Naive B cell (primary cell): ENCODE results near the gene ITPKB. TPM values are rescaled to one million over a fixed set of nuclear protein-coding genes. Genes with fewer than 3 reads are reported as not detected.

Experiments used
- ATAC-seq, 2 donors: fragments of 150-1000 bp; cut with Tn5 transposase; 2 replicates each; pipeline ENCODE4 v1.10.0; 2021; ENCODE audit warnings: low read depth in 2 of 2, mild to moderate bottlenecking in 2 of 2, moderate library complexity in 2 of 2
- DNase-seq: peaks from one replicate; pipeline ENCODE4 v3.0.0; 2022
- H3K27ac Mint-ChIP-seq, 6 donors: one replicate each; pipeline ENCODE4 v1.8.0; 2020 to 2022; ENCODE audit warnings: mild to moderate bottlenecking in 6 of 6, mixed read lengths in 6 of 6, moderate library complexity in 5 of 6, inconsistent platforms in 2 of 6
- H3K27me3 Mint-ChIP-seq, 3 donors: one replicate each; pipeline ENCODE4 v1.8.0; 2021 to 2022; ENCODE audit warnings: mixed read lengths in 3 of 3, mild to moderate bottlenecking in 1 of 3
- H3K36me3 Mint-ChIP-seq, 2 donors: one replicate each; pipeline ENCODE4 v1.8.0; 2020 to 2022; ENCODE audit warnings: mixed read lengths in 2 of 2, inconsistent platforms in 1 of 2, mild to moderate bottlenecking in 1 of 2
- H3K4me1 Mint-ChIP-seq, 3 donors: one replicate each; pipeline ENCODE4 v1.8.0; 2020 to 2022; ENCODE audit warnings: mixed read lengths in 3 of 3, inconsistent platforms in 1 of 3, mild to moderate bottlenecking in 1 of 3, moderate library complexity in 1 of 3
- H3K4me3 Mint-ChIP-seq, 8 donors: one replicate each; pipeline ENCODE4 v1.8.0; 2020 to 2022; ENCODE audit warnings: mild to moderate bottlenecking in 8 of 8, mixed read lengths in 8 of 8, moderate library complexity in 8 of 8, inconsistent platforms in 2 of 8
- H3K9me3 Mint-ChIP-seq, 7 donors: one replicate each; pipeline ENCODE4 v1.8.0; 2020 to 2022; ENCODE audit warnings: mixed read lengths in 7 of 7, mild to moderate bottlenecking in 5 of 7, inconsistent platforms in 2 of 7, moderate library complexity in 1 of 7
- polyA plus RNA-seq, 6 donors: library from polyadenylated mRNA; unstranded; fragments of 300-500 nt; fragmentation: Illumina TruSeq; gene quantifications; one replicate each; pipeline ENCODE4 v1.2.3, GENCODE V29; 2021; ENCODE audit warnings: low read depth in 6 of 6

ITPKB gene
- polyA plus RNA-seq, 6 donors from 2014 or later = 24.5 to 48.9 (median 34.1) TPM

DNA sequence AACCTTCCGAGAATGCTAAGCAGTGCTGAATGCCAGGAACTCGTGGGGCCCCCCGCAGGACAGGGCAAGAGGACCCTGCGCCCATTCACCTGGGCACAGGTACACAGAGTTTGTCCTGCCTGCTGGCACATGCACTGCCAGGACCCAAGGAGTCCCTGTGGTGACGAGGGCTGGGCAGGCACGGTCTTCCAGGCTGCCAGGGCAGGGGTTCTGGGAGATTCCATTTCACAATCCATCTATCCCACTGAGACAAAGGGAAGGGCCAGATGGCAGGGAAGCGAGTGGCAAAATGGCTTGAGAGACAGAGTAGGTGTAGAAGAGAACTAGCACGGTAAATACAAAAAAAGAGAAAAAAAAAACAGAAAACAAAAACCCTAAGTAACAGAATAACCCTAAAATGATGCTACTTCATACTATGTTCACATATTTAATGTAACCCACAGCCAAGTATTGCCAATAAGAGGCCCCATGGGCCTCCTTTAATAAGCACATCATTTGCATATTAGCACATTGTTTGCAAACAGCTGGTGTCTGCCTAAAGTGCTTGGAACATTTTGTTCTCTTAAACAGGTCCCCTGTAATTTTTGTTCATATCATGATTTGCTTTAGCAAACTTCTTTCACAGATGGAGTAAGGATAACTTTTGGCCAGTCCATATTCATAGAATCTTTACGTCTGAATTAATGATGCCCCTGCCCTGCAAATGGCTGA lies 106.8 kb downstream of the ITPKB start:
- peak overlapping the region; percentile 8 to 88 (median 71) for H3K4me3 Mint-ChIP-seq

DNA sequence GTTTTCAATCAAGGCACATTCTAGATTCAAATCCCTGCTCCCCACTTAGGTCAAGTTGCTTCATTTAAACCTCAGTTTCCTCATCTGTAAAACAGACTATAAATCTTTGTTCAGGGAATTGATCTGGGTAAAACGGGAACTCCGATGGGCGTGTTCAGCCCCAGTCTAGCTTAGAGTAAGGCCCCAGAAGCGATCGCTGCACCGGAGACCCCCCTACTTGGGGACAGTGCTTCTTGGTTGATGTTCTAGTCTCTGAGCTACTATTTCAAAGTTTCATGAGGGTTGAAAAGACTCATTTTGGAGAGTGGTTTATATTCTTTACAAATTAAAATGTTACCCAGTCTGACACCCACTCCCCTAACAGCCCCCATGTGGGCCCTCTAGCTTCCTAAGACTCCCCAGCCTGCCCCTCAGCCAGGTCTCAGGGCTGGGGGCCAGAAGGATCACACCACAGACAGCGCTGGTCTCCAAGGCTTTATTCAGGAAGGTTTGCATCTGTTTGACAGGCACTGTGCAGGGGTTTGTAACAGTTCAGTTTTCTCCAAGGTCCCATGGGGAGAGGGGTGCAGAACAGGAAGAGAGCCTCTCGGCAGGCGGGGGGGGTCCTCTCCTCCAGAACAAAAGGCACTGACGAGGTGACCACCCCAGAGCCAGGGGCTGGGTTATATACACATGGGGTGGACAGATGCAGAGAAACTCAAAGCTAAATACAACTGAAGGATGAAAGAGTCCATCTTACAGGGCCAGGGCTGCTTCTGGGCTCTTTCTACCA lies 107.7 kb downstream of the ITPKB start:
- Mint-ChIP-seq H3K36me3 (peaks cover under 1 to 5% of the 10 kb centered on the region in 2 donors), H3K4me3 (peak overlapping the region in 7 of 8 donors; percentile 3 to 87 (median 58)), H3K27ac (peak overlapping the region; percentile 25 to 98 (median 84)), H3K9me3 (peaks cover 0 to 5% (median 3%) of the 10 kb centered on the region in 7 donors), H3K27me3 (no peaks in the 10 kb centered on the region), H3K4me1 (peaks cover 56 to 80% (median 70%) of the 10 kb centered on the region in 3 donors)
- DNase-seq (no peak), ATAC-seq (no peak)

More for the DNA sequence above, 106.8 kb downstream of the ITPKB start:
- Mint-ChIP-seq H3K36me3 (peaks cover 9 to 12% of the 10 kb centered on the region in 2 donors), H3K27ac (peak overlapping the region; percentile 75 to 98 (median 97)), H3K27me3 (no peaks in the 10 kb centered on the region), H3K4me1 (peaks cover 54 to 75% (median 70%) of the 10 kb centered on the region in 3 donors), H3K9me3 (peaks cover 0 to 5% (median 3%) of the 10 kb centered on the region in 7 donors)
- ATAC-seq (peak; percentile 13 to 24), DNase-seq (no peak)

- ATAC-seq (no peak), DNase-seq (no peak)
- H3K4me3 Mint-ChIP-seq = peak overlapping the region in 2 of 8 donors; percentile 32 to 87
- H3K36me3 Mint-ChIP-seq = peaks cover 0 to 5% of the 10 kb centered on the region in 2 donors
- peak overlapping the region; percentile 31 to 92 (median 63) for H3K27ac Mint-ChIP-seq
- H3K9me3 Mint-ChIP-seq = peaks cover 0 to 5% (median 3%) of the 10 kb centered on the region in 7 donors
- peaks cover 62 to 86% (median 78%) of the 10 kb centered on the region in 3 donors for H3K4me1 Mint-ChIP-seq
- H3K27me3 Mint-ChIP-seq = no peaks in the 10 kb centered on the region
Measured at GRCh38 chr1:226630592-226630991, 108.5 kb downstream of the ITPKB start.

GRCh38 chr1:226629896-226630550 lies 109.1 kb downstream of the ITPKB start:
- Mint-ChIP-seq H3K4me1 (peaks cover 62 to 86% (median 77%) of the 10 kb centered on the region in 3 donors), H3K27me3 (no peaks in the 10 kb centered on the region), H3K4me3 (peak overlapping the region in 1 of 8 donors; percentile 54), H3K27ac (peak overlapping the region in 5 of 6 donors; percentile 31 to 92 (median 61)), H3K9me3 (peaks cover 0 to 5% (median 3%) of the 10 kb centered on the region in 7 donors), H3K36me3 (peaks cover 0 to 5% of the 10 kb centered on the region in 2 donors)
- ATAC-seq = no peak
- DNase-seq = no peak

GRCh38 chr1:226629210-226629895 lies 109.7 kb downstream of the ITPKB start:
- peaks cover 58 to 85% (median 73%) of the 10 kb centered on the region in 3 donors for H3K4me1 Mint-ChIP-seq

DNA sequence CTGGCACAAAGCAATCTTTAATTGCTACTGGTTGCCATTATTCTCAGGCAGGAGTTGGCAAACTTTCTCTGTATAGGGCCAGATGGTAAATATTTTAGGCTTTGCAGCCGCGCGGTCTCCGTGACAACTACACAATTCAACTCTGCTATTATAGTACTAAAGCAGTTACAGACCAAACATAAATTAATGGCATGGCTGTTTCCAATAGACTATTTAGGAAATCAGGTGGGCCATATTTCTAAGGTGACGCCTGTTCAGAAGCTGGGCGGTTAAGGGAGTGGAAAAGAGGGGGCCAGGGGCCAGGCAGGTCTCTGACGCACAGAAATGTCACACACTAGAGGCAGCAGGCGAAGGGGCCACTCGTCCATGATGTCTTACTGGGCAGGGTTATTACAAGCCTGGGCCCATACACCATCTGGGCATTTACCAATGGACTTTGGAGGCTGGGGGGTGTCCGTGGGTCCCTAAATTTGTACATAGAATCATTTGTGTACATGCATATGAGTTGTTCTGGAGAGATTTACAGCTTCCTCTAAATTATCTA lies 110.4 kb downstream of the ITPKB start:
- Mint-ChIP-seq H3K4me3 (peak overlapping the region in 1 of 8 donors; percentile 74), H3K4me1 (peaks cover 56 to 78% (median 67%) of the 10 kb centered on the region in 3 donors), H3K27ac (peak overlapping the region in 2 of 6 donors; percentile 4 to 39), H3K27me3 (no peaks in the 10 kb centered on the region), H3K9me3 (peaks cover 0 to 5% (median 3%) of the 10 kb centered on the region in 7 donors), H3K36me3 (peaks cover 0 to 5% of the 10 kb centered on the region in 2 donors)
- DNase-seq (no peak), ATAC-seq (no peak)

More at GRCh38 chr1:226629210-226629895, 109.7 kb downstream of the ITPKB start:
- DNase-seq (no peak), ATAC-seq (no peak)
- peak overlapping the region in 3 of 6 donors; percentile 20 to 57 (median 39) for H3K27ac Mint-ChIP-seq
- peaks cover 0 to 5% (median 3%) of the 10 kb centered on the region in 7 donors for H3K9me3 Mint-ChIP-seq
- no peaks in the 10 kb centered on the region for H3K27me3 Mint-ChIP-seq
- H3K36me3 Mint-ChIP-seq = peaks cover 0 to 5% of the 10 kb centered on the region in 2 donors
- H3K4me3 Mint-ChIP-seq = peak overlapping the region in 3 of 8 donors; percentile 3 to 54 (median 16)

- Mint-ChIP-seq H3K4me1 (peaks cover 50 to 72% (median 61%) of the 10 kb centered on the region in 3 donors), H3K27me3 (no peaks in the 10 kb centered on the region), H3K27ac (peak overlapping the region in 4 of 6 donors; percentile 24 to 75 (median 40)), H3K9me3 (peaks cover 0 to 5% (median 3%) of the 10 kb centered on the region in 7 donors), H3K36me3 (peaks cover 0 to 5% of the 10 kb centered on the region in 2 donors), H3K4me3 (peak overlapping the region in 2 of 8 donors; percentile 5 to 20)
- ATAC-seq = peak in 1 of 2 donors; percentile 20
- no peak for DNase-seq
Measured at GRCh38 chr1:226627924-226628611, 111.0 kb downstream of the ITPKB start.

- DNase-seq = no peak
- peaks cover 0 to 5% (median 3%) of the 10 kb centered on the region in 7 donors for H3K9me3 Mint-ChIP-seq
- H3K27ac Mint-ChIP-seq = peak overlapping the region in 3 of 6 donors; percentile 44 to 81 (median 78)
- ATAC-seq = no peak
- H3K36me3 Mint-ChIP-seq = peaks cover 0 to 5% of the 10 kb centered on the region in 2 donors
- H3K27me3 Mint-ChIP-seq = no peaks in the 10 kb centered on the region
- H3K4me1 Mint-ChIP-seq = peaks cover 42 to 63% (median 52%) of the 10 kb centered on the region in 3 donors
- H3K4me3 Mint-ChIP-seq = peak overlapping the region in 3 of 8 donors; percentile 5 to 79 (median 15)
Measured at GRCh38 chr1:226627050-226627755, 111.9 kb downstream of the ITPKB start.

GRCh38 chr1:226626577-226626956 lies 112.5 kb downstream of the ITPKB start:
- H3K4me3 Mint-ChIP-seq = peak overlapping the region in 7 of 8 donors; percentile 48 to 89 (median 79)
- DNase-seq = peak; percentile 70
- peak overlapping the region in 4 of 6 donors; percentile 33 to 81 (median 65) for H3K27ac Mint-ChIP-seq
- peaks cover 35 to 57% (median 46%) of the 10 kb centered on the region in 3 donors for H3K4me1 Mint-ChIP-seq
- H3K36me3 Mint-ChIP-seq = peaks cover 0 to 5% of the 10 kb centered on the region in 2 donors
- ATAC-seq = peak; percentile 86 to 88
- H3K9me3 Mint-ChIP-seq = peaks cover 0 to 7% (median 3%) of the 10 kb centered on the region in 7 donors
- H3K27me3 Mint-ChIP-seq = no peaks in the 10 kb centered on the region

DNA sequence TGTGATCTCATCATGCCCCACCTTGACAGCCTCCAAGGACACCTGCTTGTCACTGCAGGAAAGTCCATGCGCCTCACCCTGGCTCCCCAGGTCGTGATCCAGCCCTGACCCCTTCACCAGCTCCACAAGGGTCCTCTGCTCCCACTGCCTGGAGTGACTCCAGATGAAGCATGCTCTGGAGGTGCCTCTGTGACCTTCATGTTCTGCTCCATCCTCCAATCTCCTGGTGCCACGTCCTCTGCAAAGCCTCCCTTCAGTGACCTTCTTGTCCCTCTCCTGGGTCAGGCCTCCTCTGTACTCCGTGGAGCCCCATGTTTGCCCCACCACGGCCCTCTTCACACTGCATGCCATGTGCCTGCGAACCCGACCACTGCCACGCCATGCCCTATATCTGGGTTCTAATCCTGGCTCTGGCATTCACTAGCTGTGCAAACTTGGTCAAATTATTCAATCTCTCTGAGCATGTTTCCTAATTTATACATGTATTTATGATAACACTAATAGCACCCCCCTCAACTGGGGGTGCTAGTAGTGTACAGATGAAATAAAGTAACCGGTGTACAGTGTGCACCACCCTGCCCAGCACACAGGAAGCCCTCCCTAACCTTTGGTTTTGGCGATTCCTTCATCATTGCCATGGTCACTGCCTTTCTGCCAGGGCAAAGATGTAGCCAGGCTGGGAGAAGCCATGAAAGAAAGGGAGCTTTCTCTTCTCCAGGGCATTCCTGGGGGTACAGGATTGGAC lies 113.1 kb downstream of the ITPKB start:
- DNase-seq (no peak), ATAC-seq (peak; percentile 40 to 49)
- Mint-ChIP-seq H3K4me1 (peaks cover 30 to 51% (median 40%) of the 10 kb centered on the region in 3 donors), H3K9me3 (peaks cover 0 to 7% (median 3%) of the 10 kb centered on the region in 7 donors), H3K27ac (peak overlapping the region in 5 of 6 donors; percentile 52 to 81 (median 65)), H3K27me3 (no peaks in the 10 kb centered on the region), H3K4me3 (peak overlapping the region in 7 of 8 donors; percentile 48 to 89 (median 79)), H3K36me3 (peaks cover 0 to 5% of the 10 kb centered on the region in 2 donors)
